ENCODE results near the gene TRERF1. TPM values are rescaled to one million over a fixed set of nuclear protein-coding genes. Genes with fewer than 3 reads are reported as not detected.

Gene TRERF1
- total and polyA plus RNA-seq, 2 of the 8 experiments (the other 6 are each of a cell fraction or from before 2014, with no cell fraction given), result 10.8 to 21.5 TPM

DNA sequence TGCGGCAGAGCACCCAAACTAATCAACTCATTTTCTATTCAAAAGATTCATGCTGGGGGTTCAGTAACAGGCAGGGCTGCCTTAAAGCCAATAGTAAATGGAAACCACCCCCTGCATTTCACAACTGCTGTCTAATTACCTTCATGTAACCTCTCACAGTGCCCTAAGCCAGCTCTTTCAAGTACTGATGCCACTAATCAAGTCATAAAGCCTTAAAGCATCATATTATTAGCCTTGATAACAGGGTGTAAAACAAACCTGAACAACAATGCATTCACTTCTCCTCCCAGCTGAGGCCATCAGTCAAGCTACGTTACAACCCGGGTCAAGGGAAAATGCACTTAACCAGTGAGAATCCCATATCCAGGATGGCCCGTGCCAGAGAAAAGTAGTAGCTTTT is 33.0 kb downstream of the TRERF1 start:
- no peak overlapping the region for H3K23ac ChIP-seq (ENCODE audit: insufficient read length)
- no peak overlapping the region for H2BK15ac ChIP-seq (ENCODE audit: low read length)
- peaks cover 9 to 18% (median 14%) of the 10 kb centered on the region in 4 experiments; a peak in 6 of 7 replicates for H3K4me1 ChIP-seq (replicated peaks in 1 of 4; ENCODE audit: control insufficient read depth in 3 of 4, insufficient read depth in 4 of 4, low read length in 3 of 4)
- 83% methylated on average over 4 of the region's 4 CpGs; no CpG with 5 or more reads in 1 of the 2 experiments for WGBS, 2 experiments (ENCODE audit: extremely low coverage in 1 of 2, insufficient coverage in 1 of 2, insufficient read length in 1 of 2, insufficient replicate concordance in 2 of 2, low coverage in 1 of 2, low lambda C conversion rate in 2 of 2, missing lambda C conversion rate in 1 of 2)
- no peak for FAIRE-seq
- H4K91ac ChIP-seq (replicated peaks; ENCODE audit: insufficient read length, low read length), result no peak overlapping the region
- no peak overlapping the region for H3K14ac ChIP-seq (ENCODE audit: insufficient read length)
- no peak overlapping the region for H3K18ac ChIP-seq (ENCODE audit: extremely low read depth, low read length)
- DNase-seq (ENCODE audit: low read depth in 1 of 2, low spot score in 2 of 2), result no peak
- no peak overlapping the region for H4K8ac ChIP-seq (ENCODE audit: extremely low read depth, insufficient read depth, low read length)
- H2BK5ac ChIP-seq (ENCODE audit: low read depth, low read length), result no peak overlapping the region
- H2BK120ac ChIP-seq (replicated peaks; ENCODE audit: low read depth, low read length), result no peak overlapping the region
- H3K79me2 ChIP-seq (ENCODE audit: control insufficient read depth in 1 of 2, insufficient read depth in 2 of 2, low read length in 2 of 2), result peaks cover 11 to 94% of the 10 kb centered on the region in 2 experiments; a peak in 3 of 4 replicates
- H3K9ac ChIP-seq (replicated peaks in 1 of 4; ENCODE audit: extremely low read depth in 1 of 4, low read depth in 3 of 4, low read length in 3 of 4), result 0 out of 7 replicates have a peak overlapping the region, but pooled peaks of 1 of the 4 experiments have one; percentile 8
- H4K20me1 ChIP-seq (replicated peaks in 1 of 2; ENCODE audit: control insufficient read depth in 1 of 2, insufficient read depth in 2 of 2, low read length in 2 of 2), result peaks cover 13 to 17% of the 10 kb centered on the region in 2 experiments
- no peak overlapping the region for H3K4ac ChIP-seq (replicated peaks; ENCODE audit: insufficient read length, low read depth, low read length)
- no peak overlapping the region for H3K27ac ChIP-seq (ENCODE audit: low read depth, low read length)
- H3K79me1 ChIP-seq (ENCODE audit: low read depth, low read length), result peaks cover 15% of the 10 kb centered on the region
- H3K56ac ChIP-seq (replicated peaks; ENCODE audit: insufficient read length, low read depth, low read length), result no peak overlapping the region
- no peaks in the 10 kb centered on the region for H3K23me2 ChIP-seq (ENCODE audit: low read depth, low read length)
- H2BK20ac ChIP-seq (ENCODE audit: low read length), result no peak overlapping the region
- ChIA-PET POLR2A (ENCODE audit: partially characterized antibody) (interaction anchor here (1.0 to 2.5 kb wide), 3 partner anchors 12 to 34 kb away, joined by 3 to 6 read pairs (median 5); no protein-coding TSS in a partner anchor), CTCF (ENCODE audit: partially characterized antibody) (interaction anchor here (0.7 to 3.0 kb wide), 6 partner anchors 10 to 483 kb away, joined by 3 to 13 read pairs (median 3); no protein-coding TSS in a partner anchor)
- H3K4me2 ChIP-seq (ENCODE audit: insufficient read depth in 1 of 2, low read depth in 2 of 2, low read length in 2 of 2), result no peak overlapping the region
- H3K4me3 ChIP-seq (ENCODE audit: extremely low read depth in 1 of 4, insufficient read depth in 2 of 4, low read depth in 3 of 4, low read length in 4 of 4), result no peak overlapping the region
- H2BK12ac ChIP-seq (ENCODE audit: low read depth, low read length), result no peak overlapping the region
- H2AFZ ChIP-seq (ENCODE audit: low read length), result no peak overlapping the region
- H2AK5ac ChIP-seq (ENCODE audit: low read depth, low read length), result no peak overlapping the region
- H3K9me3 ChIP-seq (ENCODE audit: insufficient read depth in 2 of 2, low read depth in 1 of 2, low read length in 1 of 2), result no peaks in the 10 kb centered on the region
- H4K5ac ChIP-seq (ENCODE audit: insufficient read length, low read depth, low read length), result no peak overlapping the region
- no peaks in the 10 kb centered on the region for H3K36me3 ChIP-seq (ENCODE audit: control insufficient read depth in 2 of 4, insufficient read depth in 4 of 4, low read length in 3 of 4)
- H3K27me3 ChIP-seq (replicated peaks in 1 of 4; ENCODE audit: control insufficient read depth in 3 of 4, extremely low read depth in 1 of 4, insufficient read depth in 3 of 4, low read length in 3 of 4), result no peaks in the 10 kb centered on the region
- TF ChIP-seq SIX5 (IDR thresholded peaks at IDR 0.05; ENCODE audit: low read depth, low read length) (no peak), HDAC2 (IDR thresholded peaks at IDR 0.05; ENCODE audit: borderline replicate concordance in 1 of 2, low read depth in 2 of 2, low read length in 2 of 2) (no peak), EGR1 (IDR thresholded peaks at IDR 0.05; ENCODE audit: borderline replicate concordance, low read depth, low read length) (no peak), BACH1 (IDR thresholded peaks at IDR 0.05; ENCODE audit: low read length) (no peak), SIN3A (conservative IDR thresholded peaks at IDR 0.05 in 1 of 2, IDR thresholded peaks at IDR 0.05 in 1 of 2; ENCODE audit: low read depth in 1 of 2, low read length in 2 of 2) (no peak), CBX8 (IDR thresholded peaks at IDR 0.05; ENCODE audit: borderline replicate concordance, low read depth, low read length) (no peak), CHD1 (IDR thresholded peaks at IDR 0.05; ENCODE audit: low read depth, low read length) (no peak), FOSL1 (IDR thresholded peaks at IDR 0.05; ENCODE audit: insufficient read depth, low read depth, low read length) (no peak), YY1 (IDR thresholded peaks at IDR 0.05; ENCODE audit: low read depth, low read length) (no peak)
- TF ChIP-seq, protein P1, sequence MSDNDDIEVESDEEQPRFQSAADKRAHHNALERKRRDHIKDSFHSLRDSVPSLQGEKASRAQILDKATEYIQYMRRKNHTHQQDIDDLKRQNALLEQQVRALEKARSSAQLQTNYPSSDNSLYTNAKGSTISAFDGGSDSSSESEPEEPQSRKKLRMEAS (IDR thresholded peaks at IDR 0.05), result no peak
- TF ChIP-seq, protein P2, sequence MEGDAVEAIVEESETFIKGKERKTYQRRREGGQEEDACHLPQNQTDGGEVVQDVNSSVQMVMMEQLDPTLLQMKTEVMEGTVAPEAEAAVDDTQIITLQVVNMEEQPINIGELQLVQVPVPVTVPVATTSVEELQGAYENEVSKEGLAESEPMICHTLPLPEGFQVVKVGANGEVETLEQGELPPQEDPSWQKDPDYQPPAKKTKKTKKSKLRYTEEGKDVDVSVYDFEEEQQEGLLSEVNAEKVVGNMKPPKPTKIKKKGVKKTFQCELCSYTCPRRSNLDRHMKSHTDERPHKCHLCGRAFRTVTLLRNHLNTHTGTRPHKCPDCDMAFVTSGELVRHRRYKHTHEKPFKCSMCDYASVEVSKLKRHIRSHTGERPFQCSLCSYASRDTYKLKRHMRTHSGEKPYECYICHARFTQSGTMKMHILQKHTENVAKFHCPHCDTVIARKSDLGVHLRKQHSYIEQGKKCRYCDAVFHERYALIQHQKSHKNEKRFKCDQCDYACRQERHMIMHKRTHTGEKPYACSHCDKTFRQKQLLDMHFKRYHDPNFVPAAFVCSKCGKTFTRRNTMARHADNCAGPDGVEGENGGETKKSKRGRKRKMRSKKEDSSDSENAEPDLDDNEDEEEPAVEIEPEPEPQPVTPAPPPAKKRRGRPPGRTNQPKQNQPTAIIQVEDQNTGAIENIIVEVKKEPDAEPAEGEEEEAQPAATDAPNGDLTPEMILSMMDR (IDR thresholded peaks at IDR 0.05; ENCODE audit: control extremely low read depth in 1 of 3, insufficient read depth in 1 of 3, low read depth in 1 of 3, low read length in 3 of 3), result no peak

All from H1 (cell line).